ENCODE results near the gene BPI.

DNA sequence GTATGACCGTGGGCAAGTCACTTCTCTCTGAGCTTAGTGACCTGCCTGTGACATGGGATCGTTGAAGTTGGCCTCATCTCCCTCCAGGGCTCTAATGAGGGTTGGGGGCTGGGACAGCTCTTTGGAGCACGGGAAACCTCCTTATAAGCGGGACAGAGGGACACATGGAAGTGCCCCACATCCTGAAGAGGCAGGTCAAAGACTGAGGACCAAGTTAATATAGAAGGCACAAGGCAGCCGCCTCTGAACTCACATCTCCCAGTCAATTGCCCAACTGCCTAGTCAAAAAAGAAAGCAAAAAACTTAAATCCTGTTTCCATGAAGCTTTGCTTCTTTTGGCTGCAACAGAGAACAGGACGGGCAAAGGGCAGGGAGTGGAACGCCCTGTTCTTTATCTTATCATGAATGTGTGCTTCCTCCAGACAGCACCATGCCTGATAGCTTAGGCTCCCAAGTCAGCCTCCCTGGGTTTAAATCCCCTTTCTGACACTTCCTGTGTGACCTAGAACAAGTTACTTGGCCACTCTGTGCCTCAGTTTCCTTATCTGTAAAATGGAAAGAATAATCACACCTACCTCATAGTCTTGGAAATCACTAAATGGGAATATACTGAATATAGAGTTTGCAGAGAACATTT, 69.4 kb downstream of the BPI start:
- no peak for TF ChIP-seq TCF7L2 (IDR thresholded peaks at IDR 0.05; ENCODE audit: low read depth, low read length)
- TF ChIP-seq REST (IDR thresholded peaks at IDR 0.05; ENCODE audit: insufficient read depth in 1 of 2, low read depth in 2 of 2, low read length in 1 of 2) = no peak
- TF ChIP-seq, protein P1, sequence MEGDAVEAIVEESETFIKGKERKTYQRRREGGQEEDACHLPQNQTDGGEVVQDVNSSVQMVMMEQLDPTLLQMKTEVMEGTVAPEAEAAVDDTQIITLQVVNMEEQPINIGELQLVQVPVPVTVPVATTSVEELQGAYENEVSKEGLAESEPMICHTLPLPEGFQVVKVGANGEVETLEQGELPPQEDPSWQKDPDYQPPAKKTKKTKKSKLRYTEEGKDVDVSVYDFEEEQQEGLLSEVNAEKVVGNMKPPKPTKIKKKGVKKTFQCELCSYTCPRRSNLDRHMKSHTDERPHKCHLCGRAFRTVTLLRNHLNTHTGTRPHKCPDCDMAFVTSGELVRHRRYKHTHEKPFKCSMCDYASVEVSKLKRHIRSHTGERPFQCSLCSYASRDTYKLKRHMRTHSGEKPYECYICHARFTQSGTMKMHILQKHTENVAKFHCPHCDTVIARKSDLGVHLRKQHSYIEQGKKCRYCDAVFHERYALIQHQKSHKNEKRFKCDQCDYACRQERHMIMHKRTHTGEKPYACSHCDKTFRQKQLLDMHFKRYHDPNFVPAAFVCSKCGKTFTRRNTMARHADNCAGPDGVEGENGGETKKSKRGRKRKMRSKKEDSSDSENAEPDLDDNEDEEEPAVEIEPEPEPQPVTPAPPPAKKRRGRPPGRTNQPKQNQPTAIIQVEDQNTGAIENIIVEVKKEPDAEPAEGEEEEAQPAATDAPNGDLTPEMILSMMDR (IDR thresholded peaks at IDR 0.05) = no peak

Data from Panc1 (cell line).